Endothelial cell of umbilical vein (primary cell): ENCODE measurements around the gene TOM1. TPM values are rescaled to one million over a fixed set of nuclear protein-coding genes. Genes with fewer than 3 reads are reported as not detected.

ENCODE experiments used
- BruUV-seq: library from RNA; stranded (reverse); fragments of 400-500 nt; replicated peaks from 2 replicates; lab custom pipeline; 2021; lab: Mats Ljungman, UMichigan
- CTCF ChIA-PET: fragments of 300-600, 350-600 bp; sonication (Branson Sonifier 250); formaldehyde crosslinking; loops from one replicate; lab custom pipeline; 2021; ENCODE audit warnings: antibody characterized with exemption, inconsistent platforms; lab: Charles Lee
- POLR2A ChIA-PET: fragments of 300-600, 350-600 bp; sonication (Branson Sonifier 250); formaldehyde crosslinking; loops from one replicate; lab custom pipeline; 2021; ENCODE audit warnings: antibody characterized with exemption, inconsistent platforms; lab: Charles Lee
- DNase-seq: peaks from one replicate; pipeline ENCODE4 v3.0.0-alpha.2; 2011; ENCODE audit warnings: low read depth, low spot score
- FAIRE-seq: peaks from 2 replicates; lab custom pipeline; 2011; peaks lifted over from hg19 to GRCh38; lab: Jason Lieb, UNC
- H2AFZ ChIP-seq: 2 replicates; pipeline ENCODE4 v1.6.0; 2012; ENCODE audit warnings: low read depth, low read length, control low read depth, inconsistent platforms
- H3K27ac ChIP-seq: 2 replicates; pipeline ENCODE4 v1.5.1; 2011; ENCODE audit warnings: low read depth, mild to moderate bottlenecking, control low read depth, low read length, moderate library complexity; ENCODE audit not compliant: insufficient read depth
- H3K27me3 ChIP-seq, 2 experiments: 2 replicates each; pipeline versions ENCODE4 v1.6.0 to v1.6.1; 2011; ENCODE audit warnings: low read length in 2 of 2, mixed read lengths in 1 of 2; ENCODE audit not compliant: control insufficient read depth in 2 of 2, insufficient read depth in 2 of 2
- H3K36me3 ChIP-seq, 2 experiments: 2 replicates in 1 of 2; 3 replicates in 1 of 2; pipeline ENCODE4 v1.5.1; 2011; ENCODE audit warnings: low read length in 2 of 2, mild to moderate bottlenecking in 1 of 2, moderate library complexity in 1 of 2; ENCODE audit not compliant: control insufficient read depth in 2 of 2, insufficient read depth in 2 of 2; ENCODE audit errors: extremely low read depth in 1 of 2
- H3K4me1 ChIP-seq: 3 replicates; pipeline ENCODE4 v1.5.1; 2011; ENCODE audit warnings: mild to moderate bottlenecking, low read length; ENCODE audit not compliant: control insufficient read depth, insufficient read depth; ENCODE audit errors: extremely low read depth
- H3K4me2 ChIP-seq: 2 replicates; pipeline ENCODE4 v1.6.1; 2011; ENCODE audit warnings: low read length, control low read depth, mixed read lengths; ENCODE audit not compliant: insufficient read depth
- H3K4me3 ChIP-seq, 3 experiments: fragments of 200-600 bp in 1 of 3; sonication (generic), shearing (Covaris generic) in 1 of 3; replicated peaks in 1 of 3; 2 replicates each; pipeline ENCODE4 v1.5.1; 2011 to 2016; ENCODE audit warnings: control low read depth in 3 of 3, low read length in 3 of 3, mild to moderate bottlenecking in 2 of 3, inconsistent platforms in 1 of 3, low read depth in 1 of 3, moderate library complexity in 1 of 3; ENCODE audit not compliant: insufficient read depth in 1 of 3
- H3K79me2 ChIP-seq: 2 replicates; pipeline ENCODE4 v1.6.0; 2012; ENCODE audit warnings: low read length, inconsistent platforms; ENCODE audit not compliant: control insufficient read depth, insufficient read depth
- H3K9ac ChIP-seq: replicated peaks from 2 replicates; pipeline ENCODE3; 2011; ENCODE audit warnings: low read length, control low read depth; ENCODE audit not compliant: insufficient read depth; ENCODE audit errors: extremely low read depth
- H3K9me1 ChIP-seq: replicated peaks from 3 replicates; pipeline ENCODE4 v1.6.0; 2011; ENCODE audit warnings: mild to moderate bottlenecking, low read length; ENCODE audit not compliant: control insufficient read depth, insufficient read depth; ENCODE audit errors: extremely low read depth
- H3K9me3 ChIP-seq: replicated peaks from 2 replicates; pipeline ENCODE4 v1.5.1; 2012; ENCODE audit warnings: low read length, inconsistent platforms; ENCODE audit not compliant: control insufficient read depth, insufficient read depth
- H4K20me1 ChIP-seq: replicated peaks from 2 replicates; pipeline ENCODE3; 2011; ENCODE audit warnings: mild to moderate bottlenecking, low read length; ENCODE audit not compliant: control insufficient read depth, insufficient read depth; ENCODE audit errors: extremely low read depth
- CTCF ChIP-seq, 2 donors: IDR thresholded peaks; 1 replicate in 1 of 2; 2 replicates in 1 of 2; pipeline ENCODE4 v1.5.1; 2011; ENCODE audit warnings: low read length in 2 of 2, mild to moderate bottlenecking in 2 of 2, moderate library complexity in 2 of 2, control low read depth in 1 of 2, inconsistent platforms in 1 of 2, low read depth in 1 of 2; ENCODE audit not compliant: insufficient read depth in 1 of 2; ENCODE audit errors: extremely low read depth in 1 of 2
- EZH2 ChIP-seq: IDR thresholded peaks from 2 replicates; pipeline ENCODE4 v1.6.1; 2012; ENCODE audit warnings: borderline replicate concordance, low read depth, mild to moderate bottlenecking, moderate library complexity, low read length, inconsistent platforms; ENCODE audit not compliant: severe bottlenecking
- FOS ChIP-seq: IDR thresholded peaks from 2 replicates; pipeline ENCODE4 v1.6.1; 2011; ENCODE audit warnings: mild to moderate bottlenecking, low read length, moderate library complexity, borderline replicate concordance; ENCODE audit not compliant: insufficient read depth
- GATA2 ChIP-seq: IDR thresholded peaks from 2 replicates; pipeline ENCODE4 v1.7.0; 2011; ENCODE audit warnings: low read depth, mild to moderate bottlenecking, moderate library complexity, mixed read lengths, low read length; ENCODE audit not compliant: insufficient read length, insufficient read depth
- JUN ChIP-seq: IDR thresholded peaks from 2 replicates; pipeline ENCODE4 v1.6.1; 2011; ENCODE audit warnings: borderline replicate concordance, low read depth; ENCODE audit not compliant: insufficient read length, insufficient read depth
- MAX ChIP-seq: IDR thresholded peaks from 2 replicates; pipeline ENCODE4 v1.6.1; 2011; ENCODE audit not compliant: insufficient read depth, insufficient read length
- MYC ChIP-seq: IDR thresholded peaks from one replicate; pipeline ENCODE4 v1.6.1; 2011; ENCODE audit warnings: mild to moderate bottlenecking, low read depth, low read length
- POLR2A ChIP-seq: IDR thresholded peaks from 2 replicates; pipeline ENCODE4 v1.6.1; 2012; ENCODE audit warnings: low read depth, mild to moderate bottlenecking, control low read depth, low read length
- POLR2AphosphoS5 ChIP-seq: IDR thresholded peaks from 2 replicates; pipeline ENCODE4 v1.6.1; 2012; ENCODE audit warnings: low read depth, mild to moderate bottlenecking, control low read depth, low read length, moderate library complexity; ENCODE audit not compliant: insufficient read depth
- dilution Hi-C: fragments of 300-500 bp; cut with MboI; formaldehyde crosslinking; loops from one replicate; pipeline ENCODE4 v1.15.0; 2019; ENCODE audit warnings: low sequenced_read_pairs; ENCODE audit not compliant: extremely low pct_ligation_motif_present
- intact Hi-C: fragments of 100-400 bp; cut with micrococcal nuclease; formaldehyde crosslinking; loops from one replicate; pipeline ENCODE4 v1.10.0; 2022
- polyA plus RNA-seq, 4 experiments: library from polyadenylated mRNA; depleted of rRNA in 3 of 4; stranded (reverse) in 3 of 4; unstranded in 1 of 4; fragments of >200 nt; gene quantifications; 2 replicates each; pipeline versions ENCODE4 v1.2.1 to v1.2.3, GENCODE V29; 2011 to 2012; ENCODE audit warnings: missing spikeins in 1 of 4
- total RNA-seq: library from RNA; stranded (reverse); gene quantifications from 2 replicates; pipeline ENCODE4 v1.2.3, GENCODE V29; 2021

The TOM1 gene
- total and polyA plus RNA-seq, 2 donors (not counting 3 experiments of a cell fraction or from before 2014, with no cell fraction given) = 36.4 to 74.4 TPM

GRCh38 chr22:35306350-35306967 lies 6.8 kb downstream of the TOM1 start:
- H3K9me3 ChIP-seq = no peaks in the 10 kb centered on the region
- no peak overlapping the region for H2AFZ ChIP-seq
- no peaks in the 10 kb centered on the region for H3K9me1 ChIP-seq
- ChIA-PET CTCF (interaction anchor here (1.2 to 2.0 kb wide), 2 partner anchors 18 to 24 kb away, joined by 4 to 10 read pairs; no protein-coding TSS in a partner anchor), POLR2A (interaction anchor here (0.7 kb wide), 1 partner anchor 24 kb away, joined by 3 read pairs; no protein-coding TSS in a partner anchor)
- H3K36me3 ChIP-seq = no peaks in the 10 kb centered on the region
- TF ChIP-seq POLR2AphosphoS5 (peak; percentile 86), FOS (no peak), MAX (no peak), EZH2 (no peak), CTCF (IDR thresholded peaks at IDR 0.05; ENCODE audit: extremely low read depth in 1 of 2, insufficient read depth in 1 of 2, low read depth in 1 of 2, low read length in 2 of 2) (no peak), MYC (no peak), GATA2 (peak; percentile 75), POLR2A (peak; percentile 46), JUN (peak; percentile 49)
- dilution Hi-C loops (no loop called here), intact Hi-C loops (no loop called here)
- peak overlapping the region; percentile 53 for H3K4me2 ChIP-seq
- H3K9ac ChIP-seq = peak overlapping the region; percentile 80
- peaks cover 21% of the 10 kb centered on the region for H3K79me2 ChIP-seq
- H4K20me1 ChIP-seq = no peaks in the 10 kb centered on the region
- H3K27ac ChIP-seq = peak overlapping the region; percentile 96
- H3K4me1 ChIP-seq = peaks cover 31% of the 10 kb centered on the region
- no TSS peak for BruUV-seq
- no peak overlapping the region for H3K4me3 ChIP-seq
- DNase-seq = peak; percentile 87
- no peaks in the 10 kb centered on the region for H3K27me3 ChIP-seq
- peak; percentile 87 for FAIRE-seq
